ENCODE measurements around the gene FNDC4.

Gene FNDC4

GRCh38 chr2:27494284-27494943, 586 bp downstream of the FNDC4 start:
- TF ChIP-seq CTCF (IDR thresholded peaks at IDR 0.05; ENCODE audit: insufficient read depth, missing control alignments): no peak
- no peak for FAIRE-seq
- DNase-seq (ENCODE audit: insufficient read length, low spot score): no peak

- DNase-seq (ENCODE audit: insufficient read length, low spot score) (no peak), FAIRE-seq (no peak)
- no peak for TF ChIP-seq CTCF (IDR thresholded peaks at IDR 0.05; ENCODE audit: insufficient read depth, missing control alignments)
These were observed 1.1 kb downstream of the FNDC4 start for GRCh38 chr2:27493948-27494283.

GRCh38 chr2:27492557-27492956, 2.4 kb downstream of the FNDC4 start:
- DNase-seq (ENCODE audit: insufficient read length, low spot score) (no peak), FAIRE-seq (no peak)
- no peak for TF ChIP-seq CTCF (IDR thresholded peaks at IDR 0.05; ENCODE audit: insufficient read depth, missing control alignments)

GRCh38 chr2:27489498-27490397, 5.3 kb downstream of the FNDC4 start, which contains the start of gene IFT172:
Gene IFT172 (minus strand): TSS chr2:27489743. CDS start chr2:27489653, 90 bp downstream.
- FAIRE-seq: peak; percentile 77
- peak; percentile 74 for DNase-seq (ENCODE audit: insufficient read length, low spot score)
- no peak for TF ChIP-seq CTCF (IDR thresholded peaks at IDR 0.05; ENCODE audit: insufficient read depth, missing control alignments)

- no peak for TF ChIP-seq CTCF (IDR thresholded peaks at IDR 0.05; ENCODE audit: insufficient read depth, missing control alignments)
- FAIRE-seq: no peak
- DNase-seq (ENCODE audit: insufficient read length, low spot score): no peak
These were observed 5.9 kb downstream of the FNDC4 start for GRCh38 chr2:27489118-27489497.

GRCh38 chr2:27485496-27485895, 9.5 kb downstream of the FNDC4 start:
- FAIRE-seq: no peak
- no peak for TF ChIP-seq CTCF (IDR thresholded peaks at IDR 0.05; ENCODE audit: insufficient read depth, missing control alignments)
- no peak for DNase-seq (ENCODE audit: insufficient read length, low spot score)

GRCh38 chr2:27471961-27472360, 23.0 kb downstream of the FNDC4 start:
- DNase-seq (ENCODE audit: insufficient read length, low spot score): no peak
- TF ChIP-seq CTCF (IDR thresholded peaks at IDR 0.05; ENCODE audit: insufficient read depth, missing control alignments): no peak
- FAIRE-seq: no peak

Data from D721Med (cell line).